ENCODE data around the gene TRIP6. TPM values are rescaled to one million over a fixed set of nuclear protein-coding genes. Genes with fewer than 3 reads are reported as not detected.
"Not testable (repeated sequence)": the region's sequence is repeated elsewhere in the genome, so short reads cannot be mapped to it uniquely, and the experiment has no call there.

The TRIP6 gene
- total RNA-seq, 2 donors from 2014 or later: 34.9 to 43.6 TPM

DNA sequence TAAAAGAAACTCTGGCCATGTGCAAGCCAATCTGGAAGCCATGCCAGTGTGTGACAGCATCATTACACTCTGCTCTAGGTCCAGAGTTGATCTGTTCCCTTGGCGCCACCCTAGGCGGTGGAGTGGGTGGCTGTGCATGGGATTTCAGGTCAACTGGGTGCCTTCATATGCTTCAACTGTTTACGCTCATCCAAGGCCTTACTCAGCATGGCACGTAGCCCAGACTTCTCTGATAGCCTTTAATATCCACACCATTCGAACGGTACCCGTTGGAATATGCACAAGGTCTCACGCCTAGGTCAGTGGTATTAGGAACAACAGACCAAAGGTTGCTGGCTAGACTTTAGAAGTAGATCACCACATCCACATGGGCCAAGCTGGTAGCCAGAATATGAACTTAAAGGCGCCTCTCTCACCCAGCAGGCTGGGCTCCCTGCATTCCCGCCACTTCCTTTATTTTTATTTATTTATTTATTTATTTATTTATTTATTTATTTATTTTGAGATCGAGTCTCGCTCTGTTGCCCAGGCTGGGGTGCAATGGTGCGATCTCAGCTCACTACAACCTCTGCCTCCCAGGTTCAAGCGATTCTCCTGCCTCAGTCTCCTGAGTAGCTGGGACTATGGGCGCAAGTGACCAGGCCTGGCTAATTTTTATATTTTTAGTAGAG, 47.2 kb downstream of the TRIP6 start:
- no peak overlapping the region for H3K4me3 ChIP-seq
- intact Hi-C loops (cut with DNase I): no loop called here
- ATAC-seq (peak; percentile 83), DNase-seq (peak; percentile 72 to 89 (median 86))
- no peaks in the 10 kb centered on the region for H3K9me3 ChIP-seq
- H3K27me3 ChIP-seq: no peaks in the 10 kb centered on the region
- peak in 1 of 7 experiments; percentile 9 for TF ChIP-seq CTCF (IDR thresholded peaks at IDR 0.05)
- TF ChIP-seq POLR2A (IDR thresholded peaks at IDR 0.05): no peak
- H3K27ac ChIP-seq: peak overlapping the region in 2 of 4 donors; percentile 41 to 56
- no peaks in the 10 kb centered on the region for H3K36me3 ChIP-seq (replicated peaks in 1 of 2; ENCODE audit: insufficient read depth in 1 of 2, low read depth in 2 of 2)
- WGBS, 2 donors: 60 to 61% methylated on average over 15 of the region's 15 CpGs
- H3K4me1 ChIP-seq: peaks cover 19% of the 10 kb centered on the region

DNA sequence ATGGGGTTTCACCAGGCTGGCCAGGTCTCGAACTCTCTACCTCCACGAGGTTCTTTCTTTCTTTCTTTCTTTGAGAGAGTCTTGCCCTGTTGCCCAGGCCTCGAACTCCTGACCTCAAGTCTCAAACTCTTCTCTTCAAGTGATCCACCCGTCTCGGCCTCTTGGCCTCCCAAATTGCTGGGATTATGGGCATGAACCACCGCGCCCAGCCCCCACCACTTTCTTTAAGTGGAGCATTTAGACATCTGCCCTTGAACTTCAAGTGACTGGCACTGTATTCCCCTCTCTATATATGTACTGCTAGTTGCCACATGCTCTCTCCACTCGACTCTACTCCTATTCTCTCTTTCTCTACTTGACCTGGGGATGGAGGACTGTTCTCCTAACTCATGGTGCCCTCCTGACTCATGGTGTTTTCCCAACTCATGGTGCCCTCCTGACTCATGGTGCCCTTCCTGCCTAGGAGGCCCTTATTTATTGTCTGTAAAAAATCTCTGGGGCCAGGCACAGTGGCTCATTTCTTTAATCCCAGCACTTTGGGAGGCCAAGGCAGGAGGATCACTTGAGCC, 47.8 kb downstream of the TRIP6 start:
- Histone ChIP-seq H3K27ac (no peak overlapping the region), H3K27me3 (no peaks in the 10 kb centered on the region), H3K9me3 (no peaks in the 10 kb centered on the region), H3K4me1 (peaks cover 19% of the 10 kb centered on the region), H3K4me3 (no peak overlapping the region), H3K36me3 (replicated peaks in 1 of 2; ENCODE audit: insufficient read depth in 1 of 2, low read depth in 2 of 2) (no peaks in the 10 kb centered on the region)
- no peak for DNase-seq
- no peak for ATAC-seq
- intact Hi-C loops (cut with DNase I): no loop called here
- WGBS, 2 donors: 87 to 88% methylated on average over 8 of the region's 8 CpGs
- TF ChIP-seq POLR2A (IDR thresholded peaks at IDR 0.05) (no peak), CTCF (IDR thresholded peaks at IDR 0.05) (no peak)

DNA sequence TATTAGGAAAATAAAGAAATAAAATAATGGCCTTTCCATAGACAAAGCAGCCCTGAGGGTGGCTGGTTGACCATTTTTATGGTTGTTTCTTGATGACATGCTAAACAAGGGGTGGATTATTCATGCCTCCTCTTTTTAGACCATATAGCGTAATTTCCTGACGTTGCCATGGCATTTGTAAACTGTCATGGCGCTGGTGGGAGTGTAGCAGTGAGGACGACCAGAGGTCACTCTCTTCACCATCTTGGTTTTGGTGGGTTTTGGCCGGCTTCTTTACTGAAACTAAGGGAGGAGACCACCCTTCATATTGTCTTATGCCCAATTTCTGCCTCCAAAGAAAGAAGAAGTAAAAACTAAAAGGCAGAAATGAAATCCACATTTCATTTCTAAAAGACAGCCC, 52.1 kb downstream of the TRIP6 start:
- DNase-seq; ATAC-seq; intact Hi-C loops (cut with DNase I); H3K27ac ChIP-seq; H3K27me3 ChIP-seq; H3K4me3 ChIP-seq; H3K36me3 ChIP-seq (replicated peaks in 1 of 2; ENCODE audit: insufficient read depth in 1 of 2, low read depth in 2 of 2); H3K4me1 ChIP-seq; H3K9me3 ChIP-seq: not testable (repeated sequence)
- 82 to 88% methylated on average over 5 of the region's 5 CpGs for WGBS, 2 donors

GRCh38 chr7:100919779-100920437, 52.7 kb downstream of the TRIP6 start:
- H3K4me3 ChIP-seq; intact Hi-C loops (cut with DNase I); DNase-seq; ATAC-seq; H3K27ac ChIP-seq; H3K36me3 ChIP-seq (replicated peaks in 1 of 2; ENCODE audit: insufficient read depth in 1 of 2, low read depth in 2 of 2); H3K27me3 ChIP-seq; H3K4me1 ChIP-seq; H3K9me3 ChIP-seq: not testable (repeated sequence)
- WGBS, 2 donors: 64 to 68% methylated on average over 9 of the region's 9 CpGs

DNA sequence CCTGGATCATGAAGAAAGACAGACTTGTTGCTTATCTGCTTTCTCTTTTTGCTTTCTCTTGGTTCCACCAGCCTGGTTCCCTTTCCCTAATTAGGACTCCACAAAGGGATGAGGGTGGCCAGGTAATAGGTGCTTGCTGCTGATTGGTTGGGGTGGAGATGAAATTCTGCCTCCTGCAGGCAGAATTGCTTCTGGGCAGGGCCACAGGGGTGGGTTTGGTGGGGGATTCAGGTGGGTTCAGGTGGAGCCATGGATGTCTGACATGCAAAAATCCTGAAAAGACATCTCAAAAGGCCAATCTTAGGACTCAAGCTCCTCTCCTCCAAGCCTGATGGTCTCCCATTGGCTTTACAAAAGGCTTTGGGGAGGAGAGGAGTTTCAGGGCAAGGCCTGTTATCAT, 53.9 kb downstream of the TRIP6 start:
- Histone ChIP-seq H3K36me3 (replicated peaks in 1 of 2; ENCODE audit: insufficient read depth in 1 of 2, low read depth in 2 of 2) (no peaks in the 10 kb centered on the region), H3K27me3 (no peaks in the 10 kb centered on the region), H3K9me3 (no peaks in the 10 kb centered on the region), H3K27ac (no peak overlapping the region), H3K4me3 (no peak overlapping the region), H3K4me1 (no peaks in the 10 kb centered on the region)
- no peak for DNase-seq
- no peak for ATAC-seq
- intact Hi-C loops (cut with DNase I): no loop called here
- TF ChIP-seq POLR2A (IDR thresholded peaks at IDR 0.05) (no peak), CTCF (IDR thresholded peaks at IDR 0.05) (no peak)

Small RNAs within 50 kb of the gene (microRNA-seq; reads per million reads assigned to microRNA genes)
- 0 to 0.47 reads per million in 2 donors for gene MIR6875 (ENCODE audit: borderline number of aligned reads in 2 of 2, borderline replicate concordance in 2 of 2)

Small RNAs within 50 kb of the gene (small RNA-seq; reads per million reads assigned to genes)
- gene RN7SL549P (not detected), gene RN7SL750P (not detected)

Other genes with a start within 250 kb of the TRIP6 start
- under 1 TPM in 1 of 2 donors, not detected in 1; 0.26 TPM for gene TFR2, start 225.8 kb upstream of the TRIP6 start, total RNA-seq
- gene ACTL6B, start 210.9 kb upstream of the TRIP6 start, total RNA-seq: under 1 TPM in 1 of 2 donors, not detected in 1; 0.52 TPM
- gene GNB2, start 193.6 kb upstream of the TRIP6 start, total RNA-seq: 100 to 1,000 TPM; 106 to 123 TPM
- gene GIGYF1, start 173.1 kb upstream of the TRIP6 start, total RNA-seq: 10 to 100 TPM; 25.2 to 49.4 TPM
- 10 to 100 TPM; 17.1 to 20.8 TPM for gene POP7, start 161.3 kb upstream of the TRIP6 start, total RNA-seq
- gene EPO, start 146.9 kb upstream of the TRIP6 start, total RNA-seq: 1 to 10 TPM; 1.3 to 2.6 TPM
- not detected for gene ZAN, start 133.8 kb upstream of the TRIP6 start, total RNA-seq
- gene EPHB4, start 39.9 kb upstream of the TRIP6 start, total RNA-seq: 10 to 100 TPM; 33.6 to 46.4 TPM
- gene SLC12A9, start 14.7 kb upstream of the TRIP6 start, total RNA-seq: 10 to 100 TPM; 12.7 to 38.9 TPM
- 10 to 100 TPM; 54.7 to 60.7 TPM for gene SRRT, start 7.7 kb downstream of the TRIP6 start, total RNA-seq
- 1 to 10 TPM; 6.2 to 7.9 TPM for gene UFSP1, start 22.3 kb downstream of the TRIP6 start, total RNA-seq
- 1 to 10 TPM; 6.2 to 7.3 TPM for gene ACHE, start 28.5 kb downstream of the TRIP6 start, total RNA-seq
- 1 to 10 TPM in 1 of 2 donors, under 1 TPM in 1; 0.52 to 3.0 TPM for gene MUC3A, start 82.1 kb downstream of the TRIP6 start, total RNA-seq
- gene MUC12, start 102.2 kb downstream of the TRIP6 start, total RNA-seq: not detected
- gene MUC17, start 152.7 kb downstream of the TRIP6 start, total RNA-seq: under 1 TPM in 1 of 2 donors, not detected in 1; 0.78 TPM
- 10 to 100 TPM; 13.5 to 19.4 TPM for gene TRIM56, start 218.1 kb downstream of the TRIP6 start, total RNA-seq